Lower leg skin (tissue), 3 donors: ENCODE measurements around the gene LRRIQ1.

ENCODE experiments used
- POLR2A ChIP-seq, 2 donors: fragments of 450-650 bp; IDR thresholded peaks; one replicate each; pipeline ENCODE4 v1.6.1; 2016 to 2017; ENCODE audit warnings: antibody characterized with exemption in 2 of 2, mild to moderate bottlenecking in 1 of 2, moderate library complexity in 1 of 2
- TF ChIP-seq, protein P1 (sequence below), 3 donors: fragments of 450-650 bp; IDR thresholded peaks; one replicate each; pipeline ENCODE4 v1.5.1; 2016; ENCODE audit warnings: antibody characterized with exemption in 3 of 3, mild to moderate bottlenecking in 3 of 3, moderate library complexity in 2 of 3

- TF ChIP-seq, protein P1, sequence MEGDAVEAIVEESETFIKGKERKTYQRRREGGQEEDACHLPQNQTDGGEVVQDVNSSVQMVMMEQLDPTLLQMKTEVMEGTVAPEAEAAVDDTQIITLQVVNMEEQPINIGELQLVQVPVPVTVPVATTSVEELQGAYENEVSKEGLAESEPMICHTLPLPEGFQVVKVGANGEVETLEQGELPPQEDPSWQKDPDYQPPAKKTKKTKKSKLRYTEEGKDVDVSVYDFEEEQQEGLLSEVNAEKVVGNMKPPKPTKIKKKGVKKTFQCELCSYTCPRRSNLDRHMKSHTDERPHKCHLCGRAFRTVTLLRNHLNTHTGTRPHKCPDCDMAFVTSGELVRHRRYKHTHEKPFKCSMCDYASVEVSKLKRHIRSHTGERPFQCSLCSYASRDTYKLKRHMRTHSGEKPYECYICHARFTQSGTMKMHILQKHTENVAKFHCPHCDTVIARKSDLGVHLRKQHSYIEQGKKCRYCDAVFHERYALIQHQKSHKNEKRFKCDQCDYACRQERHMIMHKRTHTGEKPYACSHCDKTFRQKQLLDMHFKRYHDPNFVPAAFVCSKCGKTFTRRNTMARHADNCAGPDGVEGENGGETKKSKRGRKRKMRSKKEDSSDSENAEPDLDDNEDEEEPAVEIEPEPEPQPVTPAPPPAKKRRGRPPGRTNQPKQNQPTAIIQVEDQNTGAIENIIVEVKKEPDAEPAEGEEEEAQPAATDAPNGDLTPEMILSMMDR (IDR thresholded peaks at IDR 0.05), result no peak
- no peak for TF ChIP-seq POLR2A (IDR thresholded peaks at IDR 0.05)
These were observed 239.2 kb downstream of the LRRIQ1 start for GRCh38 chr12:85275374-85275773.
